Neural progenitor cell (in vitro differentiated cells): ENCODE data around the gene CDC26. TPM values are rescaled to one million over a fixed set of nuclear protein-coding genes. Genes with fewer than 3 reads are reported as not detected.

ENCODE experiments used
- DNase-seq: peaks from one replicate; pipeline ENCODE4 v3.0.0-alpha.2; 2016; ENCODE audit warnings: low spot score
- H2AFZ ChIP-seq: fragments of 200-600 bp; sonication (generic); replicated peaks from 2 replicates; pipeline ENCODE4 v1.6.1; 2016; ENCODE audit warnings: antibody characterized with exemption
- H3F3A ChIP-seq: fragments of 200-600 bp; sonication (generic); 2 replicates; pipeline ENCODE4 v1.6.1; 2016; ENCODE audit warnings: antibody characterized with exemption, low read depth
- H3K27ac ChIP-seq: fragments of 200-600 bp; sonication (generic); 2 replicates; pipeline ENCODE4 v1.5.1; 2016; ENCODE audit warnings: mild to moderate bottlenecking
- H3K27me3 ChIP-seq: fragments of 200-600 bp; sonication (generic); 2 replicates; pipeline ENCODE4 v1.6.1; 2016; ENCODE audit warnings: mild to moderate bottlenecking, moderate library complexity
- H3K36me3 ChIP-seq: fragments of 200-600 bp; sonication (generic); 2 replicates; pipeline ENCODE4 v1.5.1; 2016
- H3K4me1 ChIP-seq: fragments of 200-600 bp; sonication (generic); 2 replicates; pipeline ENCODE4 v1.6.1; 2016; ENCODE audit warnings: mixed run types
- H3K4me2 ChIP-seq: fragments of 200-600 bp; sonication (generic); 2 replicates; pipeline ENCODE4 v1.6.1; 2016
- H3K4me3 ChIP-seq: fragments of 200-600 bp; sonication (generic); 2 replicates; pipeline ENCODE4 v1.5.1; 2016
- H3K79me2 ChIP-seq: fragments of 200-600 bp; sonication (generic); 2 replicates; pipeline ENCODE4 v1.6.1; 2016; ENCODE audit warnings: low read depth
- H3K9ac ChIP-seq: fragments of 200-600 bp; sonication (generic); 2 replicates; pipeline ENCODE4 v1.6.1; 2016
- H3K9me3 ChIP-seq: fragments of 200-600 bp; sonication (generic); 2 replicates; pipeline ENCODE4 v1.5.1; 2016; ENCODE audit warnings: low read depth
- H4K20me1 ChIP-seq: fragments of 200-600 bp; sonication (generic); 2 replicates; pipeline ENCODE4 v1.6.1; 2016; ENCODE audit warnings: low read depth
- H3K27ac Mint-ChIP-seq: 3 replicates; pipeline ENCODE4 v1.8.0; 2021; ENCODE audit warnings: mixed read lengths
- H3K27me3 Mint-ChIP-seq: 2 replicates; pipeline ENCODE4 v1.8.0; 2022; ENCODE audit warnings: low read depth, mild to moderate bottlenecking, inconsistent platforms, moderate library complexity, mixed read lengths; ENCODE audit not compliant: insufficient read depth
- H3K36me3 Mint-ChIP-seq: 3 replicates; pipeline ENCODE4 v1.8.0; 2021; ENCODE audit warnings: mixed read lengths
- H3K4me1 Mint-ChIP-seq: 3 replicates; pipeline ENCODE4 v1.8.0; 2021; ENCODE audit warnings: mixed read lengths
- H3K4me3 Mint-ChIP-seq: 3 replicates; pipeline ENCODE4 v1.8.0; 2021; ENCODE audit warnings: mild to moderate bottlenecking, moderate library complexity, mixed read lengths
- H3K9me3 Mint-ChIP-seq: 3 replicates; pipeline ENCODE4 v1.8.0; 2020; ENCODE audit warnings: mixed read lengths
- CTCF ChIP-seq: fragments of 200-600 bp; sonication (generic); IDR thresholded peaks from 2 replicates; pipeline ENCODE4 v1.5.1; 2017; ENCODE audit warnings: antibody characterized with exemption, mild to moderate bottlenecking
- EZH2 ChIP-seq: fragments of 200-600 bp; sonication (generic); IDR thresholded peaks from 2 replicates; pipeline ENCODE4 v1.6.1; 2017; ENCODE audit warnings: antibody characterized with exemption, mild to moderate bottlenecking, moderate library complexity
- EZH2phosphoT487 ChIP-seq: fragments of 200-600 bp; sonication (generic); IDR thresholded peaks from 2 replicates; pipeline ENCODE4 v1.6.1; 2017; ENCODE audit warnings: antibody characterized with exemption
- total RNA-seq: library from RNA; depleted of rRNA; stranded (reverse); fragments of >200 nt; gene quantifications from 2 replicates; pipeline ENCODE4 v1.2.3, GENCODE V29; 2015; ENCODE audit warnings: low replicate concordance

CDC26 gene
- total RNA-seq, 1 donor from 2014 or later: 94.4 TPM

- no peak overlapping the region for H3K4me3 ChIP-seq
- no peaks in the 10 kb centered on the region for H4K20me1 ChIP-seq
- no peak overlapping the region for H3K4me3 Mint-ChIP-seq
- no peak overlapping the region for H3K27ac Mint-ChIP-seq
- no peak overlapping the region for H3K9ac ChIP-seq
- no peak overlapping the region for H2AFZ ChIP-seq
- H3K79me2 ChIP-seq: no peaks in the 10 kb centered on the region
- H3F3A ChIP-seq: no peaks in the 10 kb centered on the region
- H3K4me2 ChIP-seq: no peak overlapping the region
- no peak for TF ChIP-seq CTCF
- no peak for TF ChIP-seq EZH2
- TF ChIP-seq EZH2phosphoT487: no peak
- H3K4me1 Mint-ChIP-seq: peaks cover 9% of the 10 kb centered on the region
- no peaks in the 10 kb centered on the region for H3K9me3 ChIP-seq
- H3K27ac ChIP-seq: no peak overlapping the region
- H3K4me1 ChIP-seq: no peaks in the 10 kb centered on the region
- H3K36me3 Mint-ChIP-seq: peaks cover 7% of the 10 kb centered on the region
- no peaks in the 10 kb centered on the region for H3K27me3 ChIP-seq
- no peaks in the 10 kb centered on the region for H3K9me3 Mint-ChIP-seq
- H3K36me3 ChIP-seq: no peaks in the 10 kb centered on the region
- no peaks in the 10 kb centered on the region for H3K27me3 Mint-ChIP-seq
- no peak for DNase-seq
These were observed 39.9 kb upstream of the CDC26 start for GRCh38 chr9:113315231-113315630.

- Histone ChIP-seq H3K27me3 (no peaks in the 10 kb centered on the region), H3K36me3 (no peaks in the 10 kb centered on the region), H3K79me2 (no peaks in the 10 kb centered on the region), H2AFZ (no peak overlapping the region), H3K4me2 (no peak overlapping the region), H3K9me3 (no peaks in the 10 kb centered on the region), H3K4me1 (no peaks in the 10 kb centered on the region), H3K27ac (no peak overlapping the region), H4K20me1 (no peaks in the 10 kb centered on the region), H3F3A (no peaks in the 10 kb centered on the region), H3K4me3 (no peak overlapping the region), H3K9ac (no peak overlapping the region)
- TF ChIP-seq CTCF: no peak
- no peak for TF ChIP-seq EZH2phosphoT487
- no peak for TF ChIP-seq EZH2
- peaks cover 9% of the 10 kb centered on the region for H3K4me1 Mint-ChIP-seq
- DNase-seq: no peak
- H3K4me3 Mint-ChIP-seq: no peak overlapping the region
- no peaks in the 10 kb centered on the region for H3K9me3 Mint-ChIP-seq
- H3K27ac Mint-ChIP-seq: no peak overlapping the region
- peaks cover 5% of the 10 kb centered on the region for H3K36me3 Mint-ChIP-seq
- H3K27me3 Mint-ChIP-seq: no peaks in the 10 kb centered on the region
These were observed 37.9 kb upstream of the CDC26 start for GRCh38 chr9:113313261-113313660.

GRCh38 chr9:113311961-113312360, 36.6 kb upstream of the CDC26 start:
- no peak overlapping the region for H3K27ac Mint-ChIP-seq
- no peaks in the 10 kb centered on the region for H3K27me3 Mint-ChIP-seq
- no peaks in the 10 kb centered on the region for H3K27me3 ChIP-seq
- H3F3A ChIP-seq: no peaks in the 10 kb centered on the region
- DNase-seq: no peak
- no peak overlapping the region for H3K27ac ChIP-seq
- H4K20me1 ChIP-seq: no peaks in the 10 kb centered on the region
- peaks cover 13% of the 10 kb centered on the region for H3K4me1 Mint-ChIP-seq
- no peaks in the 10 kb centered on the region for H3K36me3 ChIP-seq
- H3K9me3 Mint-ChIP-seq: no peaks in the 10 kb centered on the region
- no peak overlapping the region for H3K9ac ChIP-seq
- H3K4me2 ChIP-seq: no peak overlapping the region
- no peaks in the 10 kb centered on the region for H3K79me2 ChIP-seq
- no peak overlapping the region for H3K4me3 ChIP-seq
- no peak for TF ChIP-seq EZH2
- no peak overlapping the region for H3K4me3 Mint-ChIP-seq
- H2AFZ ChIP-seq: no peak overlapping the region
- peaks cover 3% of the 10 kb centered on the region for H3K36me3 Mint-ChIP-seq
- H3K9me3 ChIP-seq: no peaks in the 10 kb centered on the region
- no peaks in the 10 kb centered on the region for H3K4me1 ChIP-seq

- no peaks in the 10 kb centered on the region for H3K9me3 Mint-ChIP-seq
- H3K36me3 Mint-ChIP-seq: no peaks in the 10 kb centered on the region
- H3K27ac ChIP-seq: no peak overlapping the region
- no peaks in the 10 kb centered on the region for H3K27me3 ChIP-seq
- H4K20me1 ChIP-seq: no peaks in the 10 kb centered on the region
- H3K4me3 Mint-ChIP-seq: no peak overlapping the region
- no peak overlapping the region for H3K27ac Mint-ChIP-seq
- H3K9ac ChIP-seq: no peak overlapping the region
- no peaks in the 10 kb centered on the region for H3K4me1 ChIP-seq
- H3K9me3 ChIP-seq: no peaks in the 10 kb centered on the region
- no peak overlapping the region for H2AFZ ChIP-seq
- peaks cover 4% of the 10 kb centered on the region for H3K4me1 Mint-ChIP-seq
- no peak overlapping the region for H3K4me3 ChIP-seq
- no peaks in the 10 kb centered on the region for H3K36me3 ChIP-seq
- TF ChIP-seq EZH2phosphoT487 (no peak), CTCF (no peak), EZH2 (no peak)
- no peaks in the 10 kb centered on the region for H3K79me2 ChIP-seq
- no peak for DNase-seq
- H3K27me3 Mint-ChIP-seq: no peaks in the 10 kb centered on the region
- H3F3A ChIP-seq: no peaks in the 10 kb centered on the region
- H3K4me2 ChIP-seq: no peak overlapping the region
These were observed 35.2 kb upstream of the CDC26 start for GRCh38 chr9:113310538-113310937.
